GM04504 (cell line): ENCODE measurements around the gene POU2F3.
A peak's percentile ranks its signal among the peaks of the same experiment; 100 is the strongest.

Source experiments
- DNase-seq: peaks from one replicate; pipeline ENCODE4 v3.0.0-alpha.2; 2012; ENCODE audit warnings: low read depth

Gene POU2F3

GRCh38 chr11:120239713-120240640 is at the start of gene POU2F3:
TSS of gene POU2F3 (plus strand) at chr11:120240140. CDS start at chr11:120240344, 204 bp downstream.
- DNase-seq = no peak

GRCh38 chr11:120191058-120191457 is 48.9 kb upstream of the POU2F3 start:
- DNase-seq = no peak

GRCh38 chr11:120192831-120193625 is 46.9 kb upstream of the POU2F3 start:
- DNase-seq = no peak

DNA sequence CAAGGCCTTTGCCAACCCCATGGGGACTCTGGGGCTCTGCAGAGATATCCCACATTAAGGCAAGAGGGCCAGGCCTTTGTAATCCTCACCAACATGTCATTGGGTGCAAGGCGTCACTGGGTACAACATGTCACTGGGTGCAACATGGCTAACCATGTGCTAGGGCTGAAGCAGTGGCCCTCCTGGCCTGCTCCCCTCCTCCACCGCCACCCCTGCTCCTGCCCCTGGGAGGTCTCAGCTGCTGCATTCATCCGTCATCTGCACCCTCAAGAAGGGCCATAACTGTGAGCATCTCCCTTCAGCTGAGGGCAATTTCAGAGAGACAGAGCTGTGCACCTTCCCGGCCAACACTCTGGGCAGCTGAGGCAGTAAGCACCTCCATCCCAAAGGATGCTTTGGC is 45.8 kb upstream of the POU2F3 start:
- no peak for DNase-seq

DNA sequence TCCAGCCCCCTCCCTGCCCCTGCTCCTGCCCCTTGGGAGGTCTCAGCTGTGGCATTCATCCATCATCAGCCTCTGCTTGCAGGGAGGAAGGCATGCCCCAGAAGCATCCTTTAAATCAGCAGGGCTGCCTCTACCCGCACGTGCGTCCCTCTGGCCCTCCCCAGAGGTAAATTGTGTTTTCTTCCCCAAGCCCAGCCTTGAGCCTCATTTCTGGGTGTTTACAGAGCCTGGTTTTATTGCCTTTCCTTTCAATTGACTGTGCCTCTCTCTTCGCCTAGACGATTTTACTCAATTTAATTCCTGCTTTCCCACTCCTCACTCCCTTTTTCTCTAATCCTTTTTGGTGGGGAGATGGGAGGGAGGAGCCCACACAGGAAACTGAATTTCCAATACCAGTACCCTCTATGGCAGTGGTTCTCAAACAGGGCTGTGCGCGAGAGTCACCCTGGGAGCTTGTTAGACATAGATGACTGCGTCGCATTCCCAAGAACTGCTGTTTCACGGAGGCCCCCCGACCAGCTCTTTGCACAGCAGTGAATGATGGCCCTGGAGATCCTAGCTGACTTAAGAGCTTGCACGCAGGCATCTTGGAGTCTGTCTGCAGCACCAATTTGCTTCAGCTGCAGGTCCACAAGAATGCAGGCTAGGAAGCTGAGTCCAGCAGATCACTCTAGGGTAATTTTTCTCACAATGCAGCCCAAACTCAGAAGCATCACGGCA is 44.2 kb upstream of the POU2F3 start:
- DNase-seq = no peak

DNA sequence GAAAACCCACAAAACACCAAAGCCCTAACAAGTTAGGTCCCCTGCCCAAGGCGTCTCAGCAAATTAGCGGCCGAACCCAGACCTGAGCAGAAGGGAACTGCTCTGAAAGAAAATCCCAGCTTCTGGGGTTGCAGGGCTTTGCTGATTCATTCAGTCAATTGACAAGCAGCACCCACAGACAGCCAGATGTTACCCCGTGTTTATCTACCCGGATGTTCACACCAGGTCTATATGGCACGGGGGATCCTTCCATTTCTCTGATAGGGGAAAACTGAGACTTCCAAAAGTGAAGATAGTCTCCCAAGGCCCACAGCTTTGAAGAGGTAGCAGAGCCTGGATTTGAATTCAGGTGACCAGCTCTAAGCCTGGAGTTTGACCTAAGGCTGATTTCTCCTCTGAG is 43.1 kb upstream of the POU2F3 start:
- DNase-seq = no peak

DNA sequence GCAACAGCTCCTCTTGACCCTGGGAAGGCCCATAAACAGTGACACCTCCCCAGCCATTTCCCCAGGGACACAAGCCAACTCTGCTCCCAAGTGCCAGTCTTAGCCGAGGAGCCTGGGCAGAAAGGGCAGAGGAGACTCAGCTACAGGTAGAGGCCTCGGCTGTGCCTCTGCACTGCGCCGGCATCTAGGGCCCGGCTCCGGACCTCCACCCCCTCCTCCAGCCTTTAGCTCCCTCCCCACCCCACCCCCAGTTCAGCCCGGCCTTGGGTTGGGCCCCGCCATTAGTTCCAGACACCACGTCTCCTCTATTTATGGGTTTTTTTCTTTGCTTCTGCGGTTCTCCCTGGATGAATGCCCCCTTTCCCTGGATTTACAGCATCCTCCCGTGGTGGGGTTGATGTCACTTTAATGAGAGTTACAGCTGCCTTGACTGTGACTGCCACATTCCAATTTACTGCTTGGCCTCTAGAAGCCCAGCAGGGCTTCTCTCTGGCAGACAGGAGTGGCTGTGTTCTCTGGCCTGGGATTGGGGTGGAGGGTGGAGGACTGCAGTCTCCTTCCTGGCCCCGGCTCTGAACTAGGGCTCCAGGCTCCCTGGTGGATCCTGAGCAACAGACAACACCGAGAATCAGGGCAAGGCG is 42.6 kb upstream of the POU2F3 start:
- DNase-seq = peak; percentile 57

GRCh38 chr11:120197977-120198376 is 42.0 kb upstream of the POU2F3 start:
- DNase-seq = no peak

GRCh38 chr11:120198403-120198786 is 41.5 kb upstream of the POU2F3 start:
- DNase-seq = no peak

DNA sequence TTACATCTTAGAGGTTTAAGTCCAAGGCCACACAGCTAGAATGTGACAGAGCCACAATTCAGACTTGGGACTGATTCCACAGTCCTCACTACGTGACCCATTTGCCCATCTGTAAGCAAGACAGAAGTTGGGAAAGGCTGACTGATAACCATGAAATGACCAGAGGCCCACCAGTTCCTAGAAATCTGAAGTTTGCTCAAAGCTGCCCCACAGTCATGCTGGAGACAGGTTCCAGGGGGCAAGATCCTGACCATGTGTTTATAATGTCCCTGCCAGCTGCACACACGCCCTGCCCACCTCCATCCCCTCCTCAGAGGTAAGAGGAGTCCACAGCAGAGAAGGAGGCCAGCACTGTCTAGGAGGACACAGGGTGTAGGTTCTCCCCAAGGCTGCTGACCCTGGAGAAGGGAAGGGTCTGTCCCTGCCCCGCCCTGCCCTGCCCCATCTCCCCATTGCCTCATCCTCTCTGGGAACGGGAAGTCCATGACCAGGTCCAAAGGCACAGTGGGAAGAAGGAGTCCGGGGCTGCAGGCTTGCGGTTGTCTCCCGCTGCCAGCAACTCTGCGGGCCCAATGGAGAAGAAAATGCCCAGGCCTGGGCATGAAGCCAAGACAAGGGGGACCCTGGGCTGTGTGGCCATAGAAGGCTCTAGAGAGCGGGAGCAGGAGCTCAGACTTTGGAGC is 41.0 kb upstream of the POU2F3 start:
- no peak for DNase-seq

DNA sequence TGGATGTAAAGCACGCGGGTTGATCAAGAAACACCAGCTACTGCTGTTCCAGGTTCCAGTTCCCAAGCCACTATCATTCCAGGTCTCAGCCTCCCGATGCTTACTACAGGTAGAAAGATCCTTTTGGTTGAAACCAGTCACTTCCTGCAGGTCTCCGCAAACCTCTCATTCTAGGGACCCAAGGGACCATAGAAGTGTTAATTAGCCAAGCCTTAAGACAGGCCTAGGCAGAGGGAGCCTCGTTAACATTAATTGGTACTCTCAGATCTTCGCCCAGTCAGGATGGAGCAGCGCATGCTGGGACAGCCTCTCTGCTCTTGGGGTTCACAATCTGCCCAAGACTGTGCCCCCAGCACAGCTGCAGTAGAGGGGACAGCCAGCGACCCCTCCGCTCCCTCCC is 40.3 kb upstream of the POU2F3 start:
- DNase-seq = no peak

DNA sequence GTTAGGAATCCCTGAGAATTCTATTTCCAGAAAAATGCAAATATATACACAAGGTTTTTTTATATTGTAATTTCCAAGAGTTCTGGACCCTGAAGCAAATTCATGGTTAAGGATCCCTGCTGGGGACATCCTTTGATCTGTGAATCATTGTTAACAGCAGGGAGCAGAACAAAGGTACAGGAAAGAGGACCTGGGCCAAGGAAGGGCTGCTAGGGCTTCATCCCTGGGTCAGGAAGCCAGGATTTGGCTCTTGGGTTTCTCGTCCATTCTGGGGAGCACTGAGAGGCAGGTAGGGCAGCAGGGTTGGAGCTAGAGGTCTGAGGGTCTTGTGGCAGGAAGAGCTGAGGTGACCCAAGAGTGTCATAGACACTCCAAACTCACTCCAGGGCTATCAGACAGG is 39.3 kb upstream of the POU2F3 start:
- DNase-seq = no peak

- no peak for DNase-seq
Observed at GRCh38 chr11:120201653-120202052, 38.3 kb upstream of the POU2F3 start.

- no peak for DNase-seq
Observed at GRCh38 chr11:120203626-120204025, 36.3 kb upstream of the POU2F3 start.

DNA sequence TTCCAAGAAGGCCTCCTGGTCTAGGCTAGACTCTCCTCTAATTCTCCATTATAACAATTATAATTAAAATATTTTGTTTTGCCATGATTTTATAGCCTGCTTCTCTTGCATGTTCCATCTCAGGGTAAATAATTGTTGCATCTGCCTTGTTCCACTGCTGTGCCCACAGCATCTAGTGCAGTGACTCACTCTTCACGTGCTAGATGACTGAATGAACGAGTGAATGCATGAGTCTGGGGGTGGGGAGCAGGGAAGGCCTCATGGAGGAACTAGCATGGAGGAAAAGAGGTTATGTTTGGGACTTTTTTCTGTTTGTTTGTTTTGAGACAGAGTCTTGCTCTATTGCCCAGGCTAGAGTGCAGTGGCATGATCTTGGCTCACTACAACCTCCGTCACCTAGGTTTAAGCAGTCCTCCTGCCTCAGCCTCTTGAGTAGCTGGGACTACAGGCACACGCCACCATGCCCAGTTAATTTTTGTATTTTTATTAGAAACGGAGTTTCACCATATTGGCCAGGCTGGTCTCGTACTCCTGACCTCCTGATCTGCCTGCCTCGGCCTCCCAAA is 34.3 kb upstream of the POU2F3 start:
- DNase-seq = no peak

DNA sequence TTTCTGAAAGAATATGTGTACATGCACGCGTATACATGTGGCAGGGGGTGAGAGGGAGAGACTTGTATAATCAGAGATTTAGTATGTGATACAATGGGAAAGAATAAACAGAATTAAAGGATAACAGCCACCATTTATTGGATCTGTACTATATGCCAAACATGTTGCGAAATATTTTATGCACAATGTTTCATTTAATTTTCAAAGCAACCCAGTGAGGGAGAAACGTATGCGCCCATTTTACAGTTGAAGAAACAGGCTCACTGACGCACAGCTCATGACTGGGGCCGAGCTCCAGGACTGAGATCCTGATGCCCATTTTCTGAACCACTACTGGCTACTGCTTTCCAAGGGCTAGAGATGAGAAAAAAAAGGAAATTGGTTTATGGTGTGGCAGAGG is 32.4 kb upstream of the POU2F3 start:
- no peak for DNase-seq

- DNase-seq = no peak
Observed at GRCh38 chr11:120208001-120208441, 31.9 kb upstream of the POU2F3 start.

GRCh38 chr11:120208777-120209176 is 31.2 kb upstream of the POU2F3 start:
- DNase-seq = peak; percentile 61

- no peak for DNase-seq
Observed at GRCh38 chr11:120209746-120210625, 30.0 kb upstream of the POU2F3 start.
